ENCODE data around the gene SHROOM1. TPM values are rescaled to one million over a fixed set of nuclear protein-coding genes. Genes with fewer than 3 reads are reported as not detected.

The SHROOM1 gene
- total and polyA plus RNA-seq, 2 donors (not counting 1 experiment from before 2014, with no cell fraction given), result 1.3 to 2.3 TPM

GRCh38 chr5:132808866-132809265, 21.6 kb downstream of the SHROOM1 start:
- TF ChIP-seq EZH2 (IDR thresholded peaks at IDR 0.05; ENCODE audit: borderline replicate concordance, insufficient read depth, low read depth, low read length, poor library complexity, severe bottlenecking) (no peak), CTCF (IDR thresholded peaks at IDR 0.05) (no peak)
- H3K4me3 ChIP-seq (ENCODE audit: control extremely low read depth in 1 of 5, extremely low read depth in 1 of 5, insufficient read depth in 1 of 5, low read depth in 2 of 5, low read length in 4 of 5), result no peak overlapping the region
- intact Hi-C loops (cut with micrococcal nuclease), result no loop called here
- no peaks in the 10 kb centered on the region for H3K79me2 ChIP-seq (ENCODE audit: control insufficient read depth, insufficient read depth, low read length)
- peaks cover 10 to 14% of the 10 kb centered on the region in 2 donors for H3K4me1 ChIP-seq (ENCODE audit: control insufficient read depth in 2 of 2, insufficient read depth in 2 of 2, low read length in 2 of 2)
- ATAC-seq (ENCODE audit: low read depth), result no peak
- H3K27me3 ChIP-seq (replicated peaks in 1 of 4; ENCODE audit: control extremely low read depth in 1 of 4, control insufficient read depth in 3 of 4, insufficient read depth in 4 of 4, low read length in 3 of 4), result peaks cover 0 to 45% (median 22%) of the 10 kb centered on the region in 4 experiments
- Mint-ChIP-seq H3K9me3 (ENCODE audit: insufficient read depth) (no peaks in the 10 kb centered on the region), H3K4me3 (no peak overlapping the region), H3K27me3 (peaks cover 45% of the 10 kb centered on the region), H3K4me1 (peaks cover 17% of the 10 kb centered on the region), H3K27ac (no peak overlapping the region)
- no peak overlapping the region for H3K27ac ChIP-seq (ENCODE audit: low read length in 2 of 2)
- ChIA-PET CTCF (interaction anchor here (0.7 to 1.9 kb wide), 2 partner anchors 12 to 14 kb away, joined by 3 to 11 read pairs; no protein-coding TSS in a partner anchor), POLR2A (no interaction called here)
- WGBS (ENCODE audit: insufficient coverage), result 77% methylated on average over 2 of the region's 3 CpGs
- H3K36me3 ChIP-seq (replicated peaks in 1 of 2; ENCODE audit: control extremely low read depth in 1 of 2, control insufficient read depth in 1 of 2, extremely low read depth in 1 of 2, insufficient read depth in 2 of 2, low read length in 1 of 2), result no peaks in the 10 kb centered on the region
- no peak overlapping the region for H3K4me2 ChIP-seq (replicated peaks; ENCODE audit: low read depth, low read length, poor library complexity, severe bottlenecking)
- peaks cover 0 to 1% (median 0%) of the 10 kb centered on the region in 3 donors for H3K9me3 ChIP-seq (ENCODE audit: control extremely low read depth in 1 of 3, control insufficient read depth in 2 of 3, insufficient read depth in 1 of 3, low read length in 2 of 3)
- H3K9ac ChIP-seq (ENCODE audit: low read length), result no peak overlapping the region
- no peak overlapping the region for H2AFZ ChIP-seq (ENCODE audit: insufficient read depth, low read depth, low read length, poor library complexity, severe bottlenecking)
- no peaks in the 10 kb centered on the region for H4K20me1 ChIP-seq (ENCODE audit: control insufficient read depth, insufficient read depth, low read length, poor library complexity, severe bottlenecking)
- no peak for DNase-seq

GRCh38 chr5:132808448-132808847, 22.0 kb downstream of the SHROOM1 start:
- H3K4me2 ChIP-seq (replicated peaks; ENCODE audit: low read depth, low read length, poor library complexity, severe bottlenecking), result no peak overlapping the region
- no CpG with 5 or more reads among the region's 2 CpGs for WGBS (ENCODE audit: insufficient coverage)
- TF ChIP-seq EZH2 (IDR thresholded peaks at IDR 0.05; ENCODE audit: borderline replicate concordance, insufficient read depth, low read depth, low read length, poor library complexity, severe bottlenecking) (no peak), CTCF (IDR thresholded peaks at IDR 0.05) (no peak)
- peaks cover 0 to 41% (median 20%) of the 10 kb centered on the region in 4 experiments for H3K27me3 ChIP-seq (replicated peaks in 1 of 4; ENCODE audit: control extremely low read depth in 1 of 4, control insufficient read depth in 3 of 4, insufficient read depth in 4 of 4, low read length in 3 of 4)
- ChIA-PET POLR2A (no interaction called here), CTCF (interaction anchor here (1.6 to 2.3 kb wide), 2 partner anchors 9 to 12 kb away, joined by 4 to 6 read pairs; no protein-coding TSS in a partner anchor)
- H3K36me3 ChIP-seq (replicated peaks in 1 of 2; ENCODE audit: control extremely low read depth in 1 of 2, control insufficient read depth in 1 of 2, extremely low read depth in 1 of 2, insufficient read depth in 2 of 2, low read length in 1 of 2), result no peaks in the 10 kb centered on the region
- H3K9ac ChIP-seq (ENCODE audit: low read length), result no peak overlapping the region
- H3K4me1 ChIP-seq (ENCODE audit: control insufficient read depth in 2 of 2, insufficient read depth in 2 of 2, low read length in 2 of 2), result peaks cover 10 to 11% of the 10 kb centered on the region in 2 donors
- H3K79me2 ChIP-seq (ENCODE audit: control insufficient read depth, insufficient read depth, low read length), result no peaks in the 10 kb centered on the region
- H3K9me3 ChIP-seq (ENCODE audit: control extremely low read depth in 1 of 3, control insufficient read depth in 2 of 3, insufficient read depth in 1 of 3, low read length in 2 of 3), result peaks cover 0 to 1% (median 0%) of the 10 kb centered on the region in 3 donors
- H4K20me1 ChIP-seq (ENCODE audit: control insufficient read depth, insufficient read depth, low read length, poor library complexity, severe bottlenecking), result no peaks in the 10 kb centered on the region
- DNase-seq, result no peak
- no peaks in the 10 kb centered on the region for H3K9me3 Mint-ChIP-seq (ENCODE audit: insufficient read depth)
- no peak overlapping the region for H3K27ac Mint-ChIP-seq
- H3K27me3 Mint-ChIP-seq, result peaks cover 46% of the 10 kb centered on the region
- intact Hi-C loops (cut with micrococcal nuclease), result no loop called here
- H2AFZ ChIP-seq (ENCODE audit: insufficient read depth, low read depth, low read length, poor library complexity, severe bottlenecking), result no peak overlapping the region
- ATAC-seq (ENCODE audit: low read depth), result no peak
- no peak overlapping the region for H3K4me3 Mint-ChIP-seq
- peaks cover 17% of the 10 kb centered on the region for H3K4me1 Mint-ChIP-seq
- no peak overlapping the region for H3K4me3 ChIP-seq (ENCODE audit: control extremely low read depth in 1 of 5, extremely low read depth in 1 of 5, insufficient read depth in 1 of 5, low read depth in 2 of 5, low read length in 4 of 5)
- H3K27ac ChIP-seq (ENCODE audit: low read length in 2 of 2), result no peak overlapping the region

All from B cell (primary cell).